Suprapubic skin (tissue), 4 donors: ENCODE results near the gene KRT25. TPM values are rescaled to one million over a fixed set of nuclear protein-coding genes. Genes with fewer than 3 reads are reported as not detected.
A peak's percentile ranks its signal among the peaks of the same experiment; 100 is the strongest.

Experiments
- DNase-seq, 2 donors: peaks; one replicate each; pipeline ENCODE4 v3.0.0-alpha.2; 2019; ENCODE audit warnings: low spot score in 2 of 2
- H3K27ac ChIP-seq: fragments of 200-600 bp; sonication (generic); one replicate; pipeline ENCODE4 v1.5.1; 2019
- H3K27me3 ChIP-seq: fragments of 200-600 bp; sonication (generic); one replicate; pipeline ENCODE4 v1.5.1; 2019
- H3K36me3 ChIP-seq: fragments of 200-600 bp; sonication (generic); one replicate; pipeline ENCODE4 v1.5.1; 2019
- H3K4me1 ChIP-seq: fragments of 200-600 bp; sonication (generic); one replicate; pipeline ENCODE4 v1.5.1; 2019
- H3K4me3 ChIP-seq: fragments of 200-600 bp; sonication (generic); one replicate; pipeline ENCODE4 v1.5.1; 2019; ENCODE audit warnings: mild to moderate bottlenecking
- H3K9me3 ChIP-seq: fragments of 200-600 bp; sonication (generic); one replicate; pipeline ENCODE4 v1.5.1; 2019
- EP300 ChIP-seq: sonication (generic); formaldehyde crosslinking; IDR thresholded peaks from one replicate; pipeline ENCODE4 v1.6.1; 2017; ENCODE audit warnings: antibody characterized with exemption
- POLR2A ChIP-seq, 2 donors: fragments of 450-650 bp; IDR thresholded peaks; one replicate each; pipeline ENCODE4 v1.6.1; 2017; ENCODE audit warnings: antibody characterized with exemption in 2 of 2, mild to moderate bottlenecking in 2 of 2, moderate library complexity in 2 of 2
- POLR2AphosphoS5 ChIP-seq, 3 donors: sonication (generic); formaldehyde crosslinking; IDR thresholded peaks; one replicate each; pipeline ENCODE4 v1.6.1; 2017; ENCODE audit warnings: antibody characterized with exemption in 3 of 3
- WGBS: methylation state at CpG from one replicate; pipeline ENCODE4 v1.1.5; 2018; 5-methylcytosine and 5-hydroxymethylcytosine counted together
- total RNA-seq, 4 donors: library from RNA; depleted of rRNA; stranded (reverse); fragments of >200 nt; gene quantifications; one replicate each; pipeline ENCODE4 v1.1.0, GENCODE V29; 2016
- TF ChIP-seq, protein P1 (sequence below), 2 donors: fragments of 200-600 bp in 1 of 2; fragments of 450-650 bp in 1 of 2; sonication (generic) in 1 of 2; IDR thresholded peaks; one replicate each; pipeline ENCODE4 v1.5.1; 2016 to 2019; ENCODE audit warnings: antibody characterized with exemption in 2 of 2, mild to moderate bottlenecking in 1 of 2, moderate library complexity in 1 of 2

Gene KRT25, protein sequence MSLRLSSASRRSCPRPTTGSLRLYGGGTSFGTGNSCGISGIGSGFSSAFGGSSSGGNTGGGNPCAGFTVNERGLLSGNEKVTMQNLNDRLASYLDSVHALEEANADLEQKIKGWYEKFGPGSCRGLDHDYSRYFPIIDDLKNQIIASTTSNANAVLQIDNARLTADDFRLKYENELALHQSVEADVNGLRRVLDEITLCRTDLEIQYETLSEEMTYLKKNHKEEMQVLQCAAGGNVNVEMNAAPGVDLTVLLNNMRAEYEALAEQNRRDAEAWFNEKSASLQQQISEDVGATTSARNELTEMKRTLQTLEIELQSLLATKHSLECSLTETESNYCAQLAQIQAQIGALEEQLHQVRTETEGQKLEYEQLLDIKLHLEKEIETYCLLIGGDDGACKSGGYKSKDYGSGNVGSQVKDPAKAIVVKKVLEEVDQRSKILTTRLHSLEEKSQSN
- total RNA-seq: 100 to 1,000 TPM in 2 of 4 donors, 10 to 100 TPM in 1, 1 to 10 TPM in 1; 8.7 to 383 (median 119) TPM

DNA sequence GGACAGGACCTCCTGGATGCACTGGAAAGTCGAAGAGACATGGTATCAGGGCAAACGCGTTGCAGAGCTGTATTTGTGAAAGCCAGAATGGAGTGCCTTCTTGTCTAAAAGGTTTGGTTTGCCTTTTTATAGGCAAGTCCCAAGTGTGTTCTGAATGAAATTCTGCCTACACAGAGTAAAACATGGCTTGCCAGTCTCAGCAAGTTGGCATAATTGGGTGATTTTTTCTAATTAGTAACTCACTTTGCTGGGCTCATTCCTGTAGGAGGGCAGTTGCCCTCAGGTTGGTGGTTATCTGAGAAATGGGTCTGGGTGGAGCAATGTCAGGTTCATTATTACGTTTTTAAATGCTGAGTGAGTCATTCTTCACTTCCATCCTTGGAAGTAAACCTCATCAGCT lies at the start of gene KRT25:
TSS of gene KRT25 (minus strand) at position 101 of the 400 bp plus-strand sequence. CDS start at position 41, 60 bp downstream.
- Histone ChIP-seq H3K4me3 (no peak within 1 kb of the TSS), H3K36me3 (no peaks in the 10 kb centered on the region), H3K27me3 (peaks cover 9% of the 10 kb centered on the region), H3K4me1 (no peaks in the 10 kb centered on the region), H3K27ac (no peak within 1 kb of the TSS), H3K9me3 (peaks cover 2% of the 10 kb centered on the region)
- no peak for DNase-seq
- no peak for TF ChIP-seq POLR2A (IDR thresholded peaks at IDR 0.05)
- TF ChIP-seq POLR2AphosphoS5 (IDR thresholded peaks at IDR 0.05): no peak
- TF ChIP-seq EP300: no peak
- TF ChIP-seq, protein P1, sequence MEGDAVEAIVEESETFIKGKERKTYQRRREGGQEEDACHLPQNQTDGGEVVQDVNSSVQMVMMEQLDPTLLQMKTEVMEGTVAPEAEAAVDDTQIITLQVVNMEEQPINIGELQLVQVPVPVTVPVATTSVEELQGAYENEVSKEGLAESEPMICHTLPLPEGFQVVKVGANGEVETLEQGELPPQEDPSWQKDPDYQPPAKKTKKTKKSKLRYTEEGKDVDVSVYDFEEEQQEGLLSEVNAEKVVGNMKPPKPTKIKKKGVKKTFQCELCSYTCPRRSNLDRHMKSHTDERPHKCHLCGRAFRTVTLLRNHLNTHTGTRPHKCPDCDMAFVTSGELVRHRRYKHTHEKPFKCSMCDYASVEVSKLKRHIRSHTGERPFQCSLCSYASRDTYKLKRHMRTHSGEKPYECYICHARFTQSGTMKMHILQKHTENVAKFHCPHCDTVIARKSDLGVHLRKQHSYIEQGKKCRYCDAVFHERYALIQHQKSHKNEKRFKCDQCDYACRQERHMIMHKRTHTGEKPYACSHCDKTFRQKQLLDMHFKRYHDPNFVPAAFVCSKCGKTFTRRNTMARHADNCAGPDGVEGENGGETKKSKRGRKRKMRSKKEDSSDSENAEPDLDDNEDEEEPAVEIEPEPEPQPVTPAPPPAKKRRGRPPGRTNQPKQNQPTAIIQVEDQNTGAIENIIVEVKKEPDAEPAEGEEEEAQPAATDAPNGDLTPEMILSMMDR (IDR thresholded peaks at IDR 0.05): no peak
- 73% methylated on average over 4 of the region's 4 CpGs for WGBS

DNA sequence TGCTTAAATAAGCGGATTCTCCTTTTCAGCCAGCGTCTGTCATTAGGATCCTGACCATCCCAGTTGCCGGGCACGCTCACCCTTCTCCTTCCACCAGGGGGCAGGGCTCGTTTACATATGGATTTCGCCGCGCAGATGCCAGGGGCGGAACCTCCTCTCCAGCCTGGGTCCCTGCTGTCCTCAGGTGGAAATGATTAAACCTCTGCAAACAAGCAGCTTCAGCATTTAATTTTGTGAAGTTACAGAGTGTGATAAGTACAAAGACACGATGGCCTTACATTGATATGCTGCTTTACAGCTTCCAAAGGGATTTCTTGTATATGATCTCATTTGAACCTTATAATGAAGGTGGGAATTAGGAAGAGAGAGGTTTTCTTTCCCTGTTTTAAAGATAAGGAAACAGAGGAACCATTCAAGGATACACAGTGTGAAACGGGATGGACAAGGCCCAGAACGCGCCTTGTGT lies 48.5 kb upstream of the KRT25 start:
- no peak for TF ChIP-seq POLR2AphosphoS5 (IDR thresholded peaks at IDR 0.05)
- no peak for TF ChIP-seq EP300
- no peak for TF ChIP-seq POLR2A (IDR thresholded peaks at IDR 0.05)
- TF ChIP-seq, protein P1 (IDR thresholded peaks at IDR 0.05): peak; percentile 80 to 88
- Histone ChIP-seq H3K27ac (no peak overlapping the region), H3K27me3 (peaks cover 18% of the 10 kb centered on the region), H3K4me1 (peaks cover 3% of the 10 kb centered on the region), H3K4me3 (no peak overlapping the region), H3K36me3 (no peaks in the 10 kb centered on the region), H3K9me3 (no peaks in the 10 kb centered on the region)
- WGBS: 12% methylated on average over 13 of the region's 13 CpGs
- peak; percentile 82 to 89 for DNase-seq

DNA sequence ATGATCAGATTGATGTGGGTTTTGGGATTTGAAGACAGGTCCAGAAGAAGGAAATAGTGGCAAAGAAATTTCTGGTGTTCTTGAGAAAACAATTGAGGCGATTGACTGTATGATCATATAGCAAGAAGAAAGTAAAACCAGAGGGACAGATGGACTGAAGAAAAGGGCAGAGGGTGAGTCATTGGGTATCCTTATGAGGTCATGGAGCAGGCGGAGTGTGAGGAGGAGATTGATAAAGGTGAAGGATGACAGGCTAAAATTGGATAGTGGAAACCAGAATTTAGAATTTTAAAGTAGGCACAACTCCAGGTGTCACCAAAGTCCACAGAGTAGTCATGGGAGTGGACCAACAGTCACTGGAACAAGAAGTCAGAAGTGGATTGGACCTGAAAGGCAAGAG lies 46.0 kb upstream of the KRT25 start:
- DNase-seq: no peak
- Histone ChIP-seq H3K4me3 (no peak overlapping the region), H3K4me1 (peaks cover 3% of the 10 kb centered on the region), H3K36me3 (no peaks in the 10 kb centered on the region), H3K27ac (no peak overlapping the region), H3K9me3 (no peaks in the 10 kb centered on the region), H3K27me3 (peaks cover 22% of the 10 kb centered on the region)
- WGBS: 83% methylated on average over 2 of the region's 2 CpGs
- TF ChIP-seq POLR2A (IDR thresholded peaks at IDR 0.05): no peak
- no peak for TF ChIP-seq POLR2AphosphoS5 (IDR thresholded peaks at IDR 0.05)
- TF ChIP-seq EP300: no peak
- TF ChIP-seq, protein P1 (IDR thresholded peaks at IDR 0.05): no peak

DNA sequence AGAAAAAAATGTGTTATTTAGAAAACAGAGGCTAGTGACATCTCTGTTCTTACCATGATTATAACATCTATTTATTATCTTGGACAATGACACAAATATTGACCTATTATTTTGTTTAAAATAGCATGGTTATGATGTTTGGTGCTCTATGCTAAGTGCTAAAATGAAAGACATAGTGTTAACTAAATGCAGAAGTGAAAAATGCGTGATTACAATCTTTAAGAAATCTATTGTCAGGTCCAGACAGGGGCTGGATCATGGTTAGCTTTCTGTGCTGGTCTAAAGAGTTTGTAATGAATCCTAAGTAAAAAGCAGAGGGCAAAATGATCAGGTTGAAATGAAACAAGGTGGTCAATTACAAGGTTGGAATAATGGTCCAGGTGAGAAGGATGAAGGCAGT lies 45.2 kb upstream of the KRT25 start:
- Histone ChIP-seq H3K27me3 (peaks cover 24% of the 10 kb centered on the region), H3K27ac (no peak overlapping the region), H3K36me3 (no peaks in the 10 kb centered on the region), H3K4me3 (no peak overlapping the region), H3K9me3 (no peaks in the 10 kb centered on the region), H3K4me1 (peaks cover 3% of the 10 kb centered on the region)
- no peak for DNase-seq
- WGBS: 70% methylated on average over 1 of the region's 1 CpG
- TF ChIP-seq, protein P1 (IDR thresholded peaks at IDR 0.05): no peak
- TF ChIP-seq POLR2AphosphoS5 (IDR thresholded peaks at IDR 0.05): no peak

DNA sequence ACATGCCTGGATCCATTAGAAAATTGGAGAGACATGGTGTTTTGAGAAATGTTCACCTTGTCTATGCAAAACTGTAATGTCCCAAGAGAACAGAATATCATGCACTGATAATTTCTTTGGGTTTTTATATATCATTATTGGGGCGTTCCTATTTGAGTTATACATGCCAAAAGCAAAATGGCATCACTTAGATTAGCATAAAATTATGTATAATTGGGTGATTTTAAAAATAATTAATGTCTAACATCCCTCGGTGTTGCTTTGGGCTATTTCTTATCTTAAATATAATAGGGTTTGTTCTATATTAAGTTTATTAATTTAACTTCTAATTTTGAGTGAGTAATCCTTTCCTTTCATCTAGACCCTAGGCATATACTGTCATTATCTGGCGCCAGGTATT lies 44.7 kb upstream of the KRT25 start, which contains the start of gene KRT28:
TSS of gene KRT28 (minus strand) at position 101 of the 400 bp plus-strand sequence. CDS start at position 35, 66 bp downstream.
- no peaks in the 10 kb centered on the region for H3K36me3 ChIP-seq
- WGBS: 83% methylated on average over 3 of the region's 3 CpGs
- no peaks in the 10 kb centered on the region for H3K9me3 ChIP-seq
- peaks cover 3% of the 10 kb centered on the region for H3K4me1 ChIP-seq
- no peak for DNase-seq
- peaks cover 24% of the 10 kb centered on the region for H3K27me3 ChIP-seq
- TF ChIP-seq, protein P1 (IDR thresholded peaks at IDR 0.05): no peak
- no peak for TF ChIP-seq EP300
- no peak for TF ChIP-seq POLR2A (IDR thresholded peaks at IDR 0.05)
- TF ChIP-seq POLR2AphosphoS5 (IDR thresholded peaks at IDR 0.05): no peak
- no peak within 1 kb of the TSS for H3K4me3 ChIP-seq
- no peak within 1 kb of the TSS for H3K27ac ChIP-seq
